ENCODE measurements around the gene CDK17. TPM values are rescaled to one million over a fixed set of nuclear protein-coding genes. Genes with fewer than 3 reads are reported as not detected.
"Not testable (repeated sequence)": the region's sequence is repeated elsewhere in the genome, so short reads cannot be mapped to it uniquely, and the experiment has no call there.

CDK17 gene
- total RNA-seq (2014; rRNA removed; shearing (Covaris generic)): 47.0 and 47.4 TPM in 2 replicates
- polyA plus RNA-seq (2015; cell fraction: cytosol; rRNA removed): 21.0 and 27.8 TPM in 2 replicates
- polyA plus RNA-seq (2015; cell fraction: nucleus; rRNA removed): 30.3 and 32.2 TPM in 2 replicates

DNA sequence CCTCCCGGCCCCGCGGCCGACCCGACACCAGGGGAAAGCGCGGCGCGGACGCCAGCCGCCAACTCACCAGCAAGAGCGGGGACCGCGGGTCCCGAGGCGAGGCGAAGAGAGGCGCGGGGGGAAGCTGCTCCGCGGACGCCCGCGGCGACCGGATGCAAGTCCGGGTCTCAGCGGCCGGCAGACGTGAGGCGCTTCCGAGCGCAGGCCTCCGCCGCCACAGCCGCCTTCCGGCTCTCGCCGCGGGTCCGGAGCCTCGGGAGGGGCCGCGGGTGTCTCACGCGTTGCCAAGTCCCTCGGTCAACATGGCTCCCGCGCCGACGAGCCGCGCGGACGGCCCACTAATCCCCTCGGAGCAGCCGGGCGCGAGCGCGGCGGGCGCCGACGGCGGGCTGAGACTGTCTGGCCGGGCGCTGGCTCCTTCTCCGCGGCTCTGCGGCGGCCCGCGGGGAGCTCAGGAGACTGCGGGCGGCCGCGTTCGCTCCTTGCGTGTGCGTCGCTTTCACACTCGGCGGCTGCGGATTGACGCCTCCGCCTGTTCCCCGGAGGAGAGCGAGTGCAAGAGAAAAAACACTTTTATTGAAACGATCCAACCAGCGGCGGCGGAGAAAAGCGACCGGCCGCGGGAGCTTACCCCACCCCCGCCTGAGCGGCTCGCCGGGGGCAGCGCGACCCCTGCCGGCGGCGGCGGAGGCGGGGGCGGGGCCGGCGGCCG lies at the start of gene CDK17:
Gene CDK17, minus strand, starts transcription at position 521 of the 712 bp plus-strand sequence. CDS start 65,603 bp downstream, outside the sequence.
- peak; percentile 84 for DNase-seq (ENCODE audit: low read depth, low spot score)
- in situ Hi-C loops (cut with HindIII; ENCODE audit: low pct_unique_long_range_greater_than_20kb, low sequenced_read_pairs): no loop called here

DNA sequence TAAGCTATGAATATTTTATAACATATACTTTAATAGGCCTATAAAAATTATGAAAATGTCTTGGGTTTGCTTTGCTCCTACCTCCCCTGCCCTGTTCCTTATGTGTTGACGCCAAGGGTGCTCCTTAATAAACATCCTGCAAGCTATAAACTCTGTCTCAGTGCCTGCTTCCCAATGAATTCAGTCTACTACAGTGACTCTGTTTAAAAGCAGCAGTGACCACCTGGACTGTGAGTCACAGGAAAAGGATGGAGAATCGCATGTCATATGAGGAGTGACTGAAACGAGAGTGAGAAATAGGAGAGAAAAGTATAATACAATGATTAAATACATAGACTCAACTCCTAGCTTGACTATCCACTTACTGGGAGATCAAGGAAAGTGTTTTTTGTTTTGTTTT lies 48.1 kb upstream of the CDK17 start:
- in situ Hi-C loops (cut with HindIII; ENCODE audit: low pct_unique_long_range_greater_than_20kb, low sequenced_read_pairs): no loop called here
- DNase-seq (ENCODE audit: low read depth, low spot score): no peak

GRCh38 chr12:96447256-96447655 lies 47.0 kb upstream of the CDK17 start:
- in situ Hi-C loops (cut with HindIII; ENCODE audit: low pct_unique_long_range_greater_than_20kb, low sequenced_read_pairs): no loop called here
- no peak for DNase-seq (ENCODE audit: low read depth, low spot score)

DNA sequence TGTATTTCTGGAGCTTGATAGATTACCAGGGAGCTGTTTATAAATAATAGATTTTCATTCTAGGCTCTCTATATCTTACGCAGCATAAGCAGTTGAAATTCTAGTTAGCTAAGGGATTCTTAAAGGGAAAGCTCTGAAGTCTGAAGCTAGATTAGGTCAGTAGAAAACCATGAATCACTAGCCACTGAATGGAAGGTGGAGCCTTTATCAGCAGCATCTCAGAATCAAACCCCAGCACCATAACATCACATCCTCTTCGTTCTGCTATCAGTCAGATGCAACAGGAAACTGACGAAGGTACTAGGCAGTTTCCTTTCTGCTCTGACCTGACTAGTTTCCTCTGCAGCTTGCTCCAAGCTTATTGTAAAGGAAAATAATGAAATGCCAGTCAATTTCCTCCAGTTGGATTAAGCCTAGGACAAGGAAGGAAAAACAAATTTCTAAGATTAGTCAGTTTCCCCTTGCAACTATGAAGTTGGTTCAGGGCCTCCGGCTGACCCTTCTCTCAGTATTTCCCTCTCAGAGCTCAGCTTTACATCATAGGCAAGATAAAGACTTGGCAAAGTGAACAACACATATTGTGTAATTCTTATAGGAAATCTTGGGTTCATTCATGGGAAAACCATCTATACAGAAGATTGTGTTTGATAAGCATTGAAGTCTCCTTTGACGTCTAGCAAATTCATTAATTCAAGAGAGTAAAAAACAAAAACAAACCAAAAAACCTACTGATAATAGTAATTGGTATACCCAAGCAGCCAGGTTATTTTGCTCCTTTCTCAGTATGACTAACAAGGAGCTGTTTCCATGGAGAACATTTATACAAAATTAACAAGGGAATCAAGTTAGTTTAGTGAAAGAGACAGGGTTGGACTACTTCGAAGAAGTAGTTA lies 45.7 kb upstream of the CDK17 start:
- DNase-seq (ENCODE audit: low read depth, low spot score): peak; percentile 46
- in situ Hi-C loops (cut with HindIII; ENCODE audit: low pct_unique_long_range_greater_than_20kb, low sequenced_read_pairs): no loop called here

- in situ Hi-C loops (cut with HindIII; ENCODE audit: low pct_unique_long_range_greater_than_20kb, low sequenced_read_pairs): no loop called here
- no peak for DNase-seq (ENCODE audit: low read depth, low spot score)
Observed at GRCh38 chr12:96444399-96444798, 44.2 kb upstream of the CDK17 start.

DNA sequence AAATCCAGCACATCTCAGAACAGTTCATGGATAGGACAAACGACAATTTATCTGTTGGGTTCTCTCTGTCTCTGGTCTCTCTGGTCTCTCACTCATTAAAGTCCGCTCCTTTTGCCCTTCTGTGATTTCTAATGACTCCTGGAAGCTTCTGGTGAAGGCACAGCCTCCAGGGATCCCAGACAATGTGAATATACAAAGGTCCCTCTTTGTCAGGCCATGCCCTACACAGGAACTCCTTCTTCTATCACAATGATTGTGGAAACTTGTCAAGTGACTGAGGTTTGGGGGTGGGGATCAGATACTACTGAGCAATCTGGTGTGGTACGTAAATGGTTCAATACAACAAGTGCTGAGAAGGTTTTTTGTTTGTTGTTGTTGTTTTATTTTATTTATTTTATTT lies 42.7 kb upstream of the CDK17 start:
- in situ Hi-C loops (cut with HindIII; ENCODE audit: low pct_unique_long_range_greater_than_20kb, low sequenced_read_pairs): no loop called here
- DNase-seq (ENCODE audit: low read depth, low spot score): peak; percentile 92

GRCh38 chr12:96441816-96442215 lies 41.6 kb upstream of the CDK17 start:
- no peak for DNase-seq (ENCODE audit: low read depth, low spot score)
- in situ Hi-C loops (cut with HindIII; ENCODE audit: low pct_unique_long_range_greater_than_20kb, low sequenced_read_pairs): no loop called here

DNA sequence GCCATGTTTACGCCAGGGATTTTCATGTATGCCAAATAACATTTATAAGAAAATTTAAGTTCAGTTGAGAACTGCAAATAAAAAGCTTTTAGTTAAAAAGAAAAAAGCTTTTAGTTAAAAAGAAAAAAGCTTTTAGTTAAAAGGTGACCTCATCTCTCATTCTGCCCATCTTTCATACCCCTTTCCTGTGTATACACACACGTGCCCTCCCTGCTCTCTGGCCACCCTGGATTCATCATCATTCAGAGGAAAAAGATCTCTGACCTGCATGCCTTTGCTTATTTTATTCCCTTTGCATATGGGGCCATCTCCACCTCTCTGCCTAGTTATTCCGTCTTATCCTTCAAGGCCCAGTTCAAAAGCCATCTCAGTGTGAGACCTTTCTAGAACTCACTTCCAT lies 38.1 kb upstream of the CDK17 start:
- in situ Hi-C loops (cut with HindIII; ENCODE audit: low pct_unique_long_range_greater_than_20kb, low sequenced_read_pairs): no loop called here
- no peak for DNase-seq (ENCODE audit: low read depth, low spot score)

DNA sequence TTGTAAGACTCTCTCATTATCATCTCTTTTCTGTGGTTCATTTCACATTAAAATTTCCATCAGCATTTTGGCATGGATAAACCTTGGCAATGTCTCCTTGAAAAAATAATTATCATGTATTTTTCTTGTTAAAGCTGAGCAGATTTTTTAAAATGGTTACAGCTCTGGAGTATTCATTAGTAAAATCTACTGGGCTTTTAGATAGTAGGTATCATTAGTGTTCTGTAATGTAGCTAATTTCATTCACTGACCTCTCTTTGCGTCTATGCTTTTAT lies 36.9 kb upstream of the CDK17 start:
- in situ Hi-C loops (cut with HindIII; ENCODE audit: low pct_unique_long_range_greater_than_20kb, low sequenced_read_pairs): no loop called here
- no peak for DNase-seq (ENCODE audit: low read depth, low spot score)

DNA sequence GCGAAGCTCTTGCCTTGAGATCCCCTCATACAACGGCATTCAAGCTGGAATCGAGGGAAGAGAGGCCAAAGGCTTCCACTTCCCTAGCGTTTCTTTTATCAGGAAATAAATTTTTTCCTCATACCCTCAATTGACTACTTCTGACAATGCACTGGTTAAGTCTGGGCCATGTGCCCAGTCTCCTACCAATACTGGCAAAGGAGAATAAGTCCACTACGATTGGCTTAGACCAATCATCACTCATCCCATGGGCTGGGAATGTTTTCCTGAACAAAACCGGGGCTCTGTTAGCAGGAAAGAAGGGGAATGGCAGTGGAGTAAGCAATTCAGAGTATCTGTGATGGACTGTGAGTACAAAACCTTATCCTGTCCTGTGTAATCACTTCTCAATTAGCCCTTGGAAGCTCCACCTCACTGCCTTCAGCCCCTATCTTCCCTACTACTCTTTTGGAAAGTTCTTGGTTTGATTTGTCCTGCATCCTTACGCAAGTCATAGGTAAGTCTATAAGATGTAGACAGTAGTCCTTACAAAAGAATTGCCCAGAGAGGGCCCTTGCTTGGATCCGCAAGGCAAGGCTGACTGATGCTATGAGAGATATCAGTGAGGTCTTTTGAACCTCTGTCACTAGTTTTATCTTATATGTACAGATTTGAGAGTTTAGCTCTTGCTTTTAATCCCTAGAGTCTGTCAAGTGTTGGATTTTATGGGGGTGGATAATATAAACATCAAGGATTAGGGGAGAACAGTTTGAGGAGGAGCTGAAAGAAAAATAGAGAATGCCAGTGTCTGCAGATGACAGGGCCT lies 36.3 kb upstream of the CDK17 start:
- in situ Hi-C loops (cut with HindIII; ENCODE audit: low pct_unique_long_range_greater_than_20kb, low sequenced_read_pairs): no loop called here
- no peak for DNase-seq (ENCODE audit: low read depth, low spot score)

DNA sequence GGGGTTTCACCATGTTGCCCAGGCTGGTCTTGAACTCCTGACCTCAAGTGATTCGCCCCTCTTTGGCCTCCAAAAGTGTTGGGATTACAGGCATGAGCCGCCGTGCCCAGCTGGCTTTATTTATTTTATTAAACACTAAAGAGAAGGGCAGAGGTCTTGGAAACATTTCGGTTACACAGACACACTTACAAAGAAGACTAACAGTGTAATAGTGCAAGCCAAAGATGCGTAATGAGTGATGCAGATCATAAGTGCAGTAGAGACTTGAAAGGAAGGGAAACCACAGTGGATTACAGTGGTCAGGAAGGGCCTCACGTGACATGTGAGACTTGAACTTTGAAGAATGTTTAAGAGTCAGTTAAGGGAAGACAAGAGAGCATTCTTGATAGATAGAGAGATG lies 33.9 kb upstream of the CDK17 start:
- peak; percentile 99 for DNase-seq (ENCODE audit: low read depth, low spot score)
- in situ Hi-C loops (cut with HindIII; ENCODE audit: low pct_unique_long_range_greater_than_20kb, low sequenced_read_pairs): no loop called here

DNA sequence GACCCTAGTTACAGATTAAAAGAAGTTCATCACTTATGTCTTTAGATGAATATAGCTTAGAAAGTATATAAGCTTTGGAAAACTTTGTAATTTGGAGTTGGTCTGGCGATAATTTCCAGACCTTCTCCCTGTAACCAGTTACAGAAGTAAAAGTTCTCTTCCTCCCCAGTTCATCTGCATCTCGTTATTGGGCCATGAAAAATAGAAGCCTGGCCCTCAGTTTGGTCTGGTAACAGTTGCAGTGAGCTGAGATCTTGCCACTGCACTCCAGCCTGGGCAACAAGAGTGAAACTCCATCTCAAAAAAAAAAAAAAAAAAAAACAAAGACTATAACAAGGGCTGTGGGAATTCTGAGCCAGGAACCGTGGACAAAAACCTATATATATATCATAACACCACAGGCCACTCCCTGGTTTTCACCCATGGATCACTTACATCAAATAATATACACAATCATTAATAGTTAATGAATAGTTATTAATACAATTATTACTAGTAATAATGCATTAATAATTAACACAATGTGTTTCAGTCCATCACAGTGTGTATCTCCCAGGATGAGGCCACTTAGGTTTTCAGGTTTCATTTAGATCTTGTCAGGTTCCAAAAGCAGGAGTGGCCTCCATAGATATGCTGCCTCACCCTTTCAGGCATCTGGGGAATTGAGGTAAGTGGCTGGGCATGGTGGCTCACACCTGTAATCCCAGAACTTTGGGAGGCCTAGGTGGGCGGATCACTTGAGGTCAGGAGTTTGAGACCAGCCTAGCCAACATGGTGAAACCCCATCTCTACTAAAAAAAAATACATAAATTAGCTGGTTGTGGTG lies 32.5 kb upstream of the CDK17 start:
- in situ Hi-C loops (cut with HindIII; ENCODE audit: low pct_unique_long_range_greater_than_20kb, low sequenced_read_pairs): not testable (repeated sequence)

GRCh38 chr12:96431067-96431466 lies 30.8 kb upstream of the CDK17 start:
- in situ Hi-C loops (cut with HindIII; ENCODE audit: low pct_unique_long_range_greater_than_20kb, low sequenced_read_pairs): no loop called here
- peak; percentile 78 for DNase-seq (ENCODE audit: low read depth, low spot score)

More for the DNA sequence above, 32.5 kb upstream of the CDK17 start:
- DNase-seq (ENCODE audit: low read depth, low spot score): not testable (repeated sequence)

- in situ Hi-C loops (cut with HindIII; ENCODE audit: low pct_unique_long_range_greater_than_20kb, low sequenced_read_pairs): no loop called here
- DNase-seq (ENCODE audit: low read depth, low spot score): peak; percentile 74
Observed at GRCh38 chr12:96427269-96427729, 27.1 kb upstream of the CDK17 start.

DNA sequence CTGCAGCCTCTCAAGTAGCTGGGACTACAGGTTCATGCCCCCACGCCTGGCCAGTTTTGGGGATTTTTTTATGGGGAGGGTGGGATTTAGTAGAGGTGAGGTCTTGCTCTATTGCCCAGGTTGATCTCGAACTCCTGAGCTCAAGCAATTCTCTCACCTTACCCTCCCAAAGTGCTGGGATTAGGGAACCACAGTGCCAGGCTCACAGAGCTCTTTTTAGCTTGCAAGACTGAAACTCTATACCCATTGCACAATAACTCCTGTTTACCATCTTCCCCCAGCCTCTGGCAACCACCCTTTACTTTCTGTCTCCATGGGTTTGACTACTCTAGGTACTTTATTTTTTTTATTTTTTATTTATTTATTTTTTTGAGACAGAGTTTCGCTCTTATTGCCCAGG lies 25.7 kb upstream of the CDK17 start:
- in situ Hi-C loops (cut with HindIII; ENCODE audit: low pct_unique_long_range_greater_than_20kb, low sequenced_read_pairs): no loop called here
- no peak for DNase-seq (ENCODE audit: low read depth, low spot score)

- no peak for DNase-seq (ENCODE audit: low read depth, low spot score)
- in situ Hi-C loops (cut with HindIII; ENCODE audit: low pct_unique_long_range_greater_than_20kb, low sequenced_read_pairs): no loop called here
Observed at GRCh38 chr12:96425321-96425720, 25.1 kb upstream of the CDK17 start.

GRCh38 chr12:96424601-96425000 lies 24.4 kb upstream of the CDK17 start:
- no peak for DNase-seq (ENCODE audit: low read depth, low spot score)
- in situ Hi-C loops (cut with HindIII; ENCODE audit: low pct_unique_long_range_greater_than_20kb, low sequenced_read_pairs): no loop called here
